ENCODE measurements around the gene DDX27.

DDX27 gene

GRCh38 chr20:49247169-49247723, 28.0 kb downstream of the DDX27 start:
- in situ Hi-C loops (cut with MboI; ENCODE audit: low sequenced_read_pairs), result no loop called here

GRCh38 chr20:49247792-49248191, 28.6 kb downstream of the DDX27 start:
- in situ Hi-C loops (cut with MboI; ENCODE audit: low sequenced_read_pairs), result no loop called here

GRCh38 chr20:49248301-49248700, 29.1 kb downstream of the DDX27 start:
- in situ Hi-C loops (cut with MboI; ENCODE audit: low sequenced_read_pairs), result no loop called here

GRCh38 chr20:49248879-49249665, 29.9 kb downstream of the DDX27 start:
- in situ Hi-C loops (cut with MboI; ENCODE audit: low sequenced_read_pairs), result no loop called here

- in situ Hi-C loops (cut with MboI; ENCODE audit: low sequenced_read_pairs), result no loop called here
Observed at GRCh38 chr20:49252556-49253350, 33.5 kb downstream of the DDX27 start.

- in situ Hi-C loops (cut with MboI; ENCODE audit: low sequenced_read_pairs), result no loop called here
Observed at GRCh38 chr20:49256261-49256660, 37.0 kb downstream of the DDX27 start.

- in situ Hi-C loops (cut with MboI; ENCODE audit: low sequenced_read_pairs), result no loop called here
Observed at GRCh38 chr20:49259284-49259683, 40.1 kb downstream of the DDX27 start.

GRCh38 chr20:49259799-49260198, 40.6 kb downstream of the DDX27 start:
- in situ Hi-C loops (cut with MboI; ENCODE audit: low sequenced_read_pairs), result no loop called here

- in situ Hi-C loops (cut with MboI; ENCODE audit: low sequenced_read_pairs), result no loop called here
Observed at GRCh38 chr20:49260218-49260617, 41.0 kb downstream of the DDX27 start.

- in situ Hi-C loops (cut with MboI; ENCODE audit: low sequenced_read_pairs), result no loop called here
Observed at GRCh38 chr20:49261173-49261572, 42.0 kb downstream of the DDX27 start.

- in situ Hi-C loops (cut with MboI; ENCODE audit: low sequenced_read_pairs), result no loop called here
Observed at GRCh38 chr20:49262444-49262843, 43.2 kb downstream of the DDX27 start.

GRCh38 chr20:49267327-49267726, 48.1 kb downstream of the DDX27 start:
- in situ Hi-C loops (cut with MboI; ENCODE audit: low sequenced_read_pairs), result no loop called here

GRCh38 chr20:49268600-49269365, 49.6 kb downstream of the DDX27 start:
- in situ Hi-C loops (cut with MboI; ENCODE audit: low sequenced_read_pairs), result no loop called here

GRCh38 chr20:49270177-49270576, 51.0 kb downstream of the DDX27 start:
- in situ Hi-C loops (cut with MboI; ENCODE audit: low sequenced_read_pairs), result no loop called here

GRCh38 chr20:49270736-49271135, 51.5 kb downstream of the DDX27 start:
- in situ Hi-C loops (cut with MboI; ENCODE audit: low sequenced_read_pairs), result no loop called here

GRCh38 chr20:49272654-49273053, 53.4 kb downstream of the DDX27 start:
- in situ Hi-C loops (cut with MboI; ENCODE audit: low sequenced_read_pairs), result no loop called here

- in situ Hi-C loops (cut with MboI; ENCODE audit: low sequenced_read_pairs), result no loop called here
Observed at GRCh38 chr20:49273696-49274277, 54.6 kb downstream of the DDX27 start.

- in situ Hi-C loops (cut with MboI; ENCODE audit: low sequenced_read_pairs), result no loop called here
Observed at GRCh38 chr20:49275216-49275615, 56.0 kb downstream of the DDX27 start.

GRCh38 chr20:49275636-49276035, 56.4 kb downstream of the DDX27 start:
- in situ Hi-C loops (cut with MboI; ENCODE audit: low sequenced_read_pairs), result no loop called here

- in situ Hi-C loops (cut with MboI; ENCODE audit: low sequenced_read_pairs), result no loop called here
Observed at GRCh38 chr20:49276161-49276960, 57.1 kb downstream of the DDX27 start.
